Upper lobe of left lung (tissue), 6 donors: Measurements from ENCODE around the gene FARP1. TPM values are rescaled to one million over a fixed set of nuclear protein-coding genes. Genes with fewer than 3 reads are reported as not detected.
A peak's percentile ranks its signal among the peaks of the same experiment; 100 is the strongest.

ENCODE experiments used
- ATAC-seq, 2 donors: fragments of 200-7000 bp; cut with Tn5 transposase; one replicate each; pipeline ENCODE4 v1.9.1; 2022; ENCODE audit warnings: mild to moderate bottlenecking in 2 of 2, moderate library complexity in 2 of 2; ENCODE audit not compliant: low FRiP score in 2 of 2
- DNase-seq, 2 donors: peaks; one replicate each; pipeline ENCODE4 v3.0.0-alpha.2; 2019 to 2020
- H3K27ac ChIP-seq, 4 donors: fragments of 200-600 bp; sonication (generic); one replicate each; pipeline ENCODE4 v1.5.1; 2016 to 2019
- H3K27me3 ChIP-seq, 4 donors: fragments of 200-600 bp; sonication (generic); one replicate each; pipeline ENCODE4 v1.5.1; 2017 to 2019
- H3K36me3 ChIP-seq, 4 donors: fragments of 200-600 bp; sonication (generic); one replicate each; pipeline ENCODE4 v1.5.1; 2016 to 2019
- H3K4me1 ChIP-seq, 4 donors: fragments of 200-600 bp; sonication (generic); one replicate each; pipeline ENCODE4 v1.5.1; 2018 to 2019
- H3K4me3 ChIP-seq, 4 donors: fragments of 200-600 bp; sonication (generic); one replicate each; pipeline ENCODE4 v1.5.1; 2017 to 2019; ENCODE audit warnings: mild to moderate bottlenecking in 2 of 4, moderate library complexity in 1 of 4
- H3K9me3 ChIP-seq, 4 donors: fragments of 200-600 bp; sonication (generic); one replicate each; pipeline ENCODE4 v1.5.1; 2018 to 2019
- CTCF ChIP-seq, 6 experiments: fragments of 450-650 bp in 4 of 6; fragments of 200-600 bp in 2 of 6; sonication (generic) in 2 of 6; IDR thresholded peaks; one replicate each; pipeline ENCODE4 v1.5.1; 2016 to 2019; ENCODE audit warnings: antibody characterized with exemption in 6 of 6
- EP300 ChIP-seq, 4 donors: sonication (generic); formaldehyde crosslinking; IDR thresholded peaks; one replicate each; pipeline ENCODE4 v1.5.1; 2017; ENCODE audit warnings: antibody characterized with exemption in 4 of 4, control low read depth in 2 of 4
- POLR2A ChIP-seq, 4 donors: fragments of 450-650 bp; IDR thresholded peaks; one replicate each; pipeline ENCODE4 v1.5.1; 2016 to 2017; ENCODE audit warnings: antibody characterized with exemption in 4 of 4, mild to moderate bottlenecking in 2 of 4
- POLR2AphosphoS5 ChIP-seq, 2 donors: sonication (generic); formaldehyde crosslinking; IDR thresholded peaks; one replicate each; pipeline ENCODE4 v1.5.1; 2017; ENCODE audit warnings: antibody characterized with exemption in 2 of 2
- WGBS, 2 donors: methylation state at CpG; one replicate each; pipeline ENCODE4 v1.1.5; 2017 to 2018; 5-methylcytosine and 5-hydroxymethylcytosine counted together
- total RNA-seq, 6 donors: library from RNA; depleted of rRNA in 4 of 6; stranded (reverse); fragments of >200 nt in 4 of 6; gene quantifications; one replicate each; pipeline versions ENCODE4 v1.1.0 to v1.2.1, GENCODE V29; 2016 to 2021
- donor health status: DM: no; HTN: no; CAD: no; lungs with moderate emphysema.
- donor health status: DM: no; HTN: yes; CAD: no; lungs with severe emphysema.

Gene FARP1
- total RNA-seq, 6 donors from 2014 or later, result 65.7 to 111 (median 91.8) TPM

- Histone ChIP-seq H3K27ac (peak overlapping the region; percentile 8 to 92 (median 81)), H3K4me3 (peak overlapping the region in 3 of 4 donors; percentile 75 to 94 (median 88)), H3K9me3 (no peaks in the 10 kb centered on the region), H3K4me1 (peaks cover 11 to 35% (median 27%) of the 10 kb centered on the region in 4 donors), H3K27me3 (peaks cover 0 to 15% (median 0%) of the 10 kb centered on the region in 4 donors), H3K36me3 (no peaks in the 10 kb centered on the region)
- TF ChIP-seq POLR2AphosphoS5 (IDR thresholded peaks at IDR 0.05), result no peak
- TF ChIP-seq POLR2A (IDR thresholded peaks at IDR 0.05), result no peak
- no peak for TF ChIP-seq EP300 (IDR thresholded peaks at IDR 0.05)
- TF ChIP-seq CTCF (IDR thresholded peaks at IDR 0.05), result no peak
- DNase-seq (peak in 1 of 2 donors; percentile 45), ATAC-seq (peak; percentile 8 to 38)
- 44 to 54% methylated on average over 21 to 23 of the region's 27 CpGs for WGBS, 2 donors
These were observed 1.1 kb upstream of the FARP1 start for GRCh38 chr13:98141509-98142379.

GRCh38 chr13:98143157-98143553 is 261 bp downstream of the FARP1 start:
- DNase-seq (peak in 1 of 2 donors; percentile 92), ATAC-seq (peak in 1 of 2 donors; percentile 18)
- Histone ChIP-seq H3K4me3 (peak overlapping the region; percentile 46 to 94 (median 82)), H3K27me3 (peaks cover 0 to 15% (median 0%) of the 10 kb centered on the region in 4 donors), H3K4me1 (peaks cover 11 to 35% (median 27%) of the 10 kb centered on the region in 4 donors), H3K9me3 (no peaks in the 10 kb centered on the region), H3K27ac (peak overlapping the region; percentile 80 to 92 (median 82)), H3K36me3 (no peaks in the 10 kb centered on the region)
- TF ChIP-seq POLR2AphosphoS5 (IDR thresholded peaks at IDR 0.05) (no peak), EP300 (IDR thresholded peaks at IDR 0.05) (no peak), CTCF (IDR thresholded peaks at IDR 0.05) (no peak), POLR2A (IDR thresholded peaks at IDR 0.05) (no peak)
- WGBS, 2 donors, result 0% methylated on average over 2 of the region's 66 CpGs; no CpG with 5 or more reads in 1 of the 2 donors

- Histone ChIP-seq H3K9me3 (no peaks in the 10 kb centered on the region), H3K4me3 (peak overlapping the region; percentile 46 to 94 (median 82)), H3K4me1 (peaks cover 11 to 35% (median 27%) of the 10 kb centered on the region in 4 donors), H3K27ac (peak overlapping the region; percentile 80 to 92 (median 82)), H3K27me3 (peaks cover 0 to 15% (median 0%) of the 10 kb centered on the region in 4 donors), H3K36me3 (no peaks in the 10 kb centered on the region)
- TF ChIP-seq POLR2AphosphoS5 (IDR thresholded peaks at IDR 0.05), result no peak
- TF ChIP-seq CTCF (IDR thresholded peaks at IDR 0.05), result no peak
- no peak for TF ChIP-seq EP300 (IDR thresholded peaks at IDR 0.05)
- no peak for TF ChIP-seq POLR2A (IDR thresholded peaks at IDR 0.05)
- ATAC-seq (peak in 1 of 2 donors; percentile 27), DNase-seq (peak in 1 of 2 donors; percentile 88)
- WGBS, 2 donors, result 0 to 1% methylated on average over 39 to 40 of the region's 60 CpGs
These were observed 720 bp downstream of the FARP1 start for GRCh38 chr13:98143601-98144026.

- DNase-seq, result peak in 1 of 2 donors; percentile 21
These were observed 1.3 kb downstream of the FARP1 start for GRCh38 chr13:98144027-98144741.

More at GRCh38 chr13:98144027-98144741, 1.3 kb downstream of the FARP1 start:
- peaks cover 11 to 35% (median 27%) of the 10 kb centered on the region in 4 donors for H3K4me1 ChIP-seq
- no peaks in the 10 kb centered on the region for H3K36me3 ChIP-seq
- no peaks in the 10 kb centered on the region for H3K9me3 ChIP-seq
- peaks cover 0 to 15% (median 0%) of the 10 kb centered on the region in 4 donors for H3K27me3 ChIP-seq
- 8 to 9% methylated on average over 17 to 21 of the region's 21 CpGs for WGBS, 2 donors
- H3K4me3 ChIP-seq, result peak overlapping the region; percentile 46 to 94 (median 82)
- ATAC-seq, result peak in 1 of 2 donors; percentile 25
- TF ChIP-seq CTCF (IDR thresholded peaks at IDR 0.05) (no peak), POLR2A (IDR thresholded peaks at IDR 0.05) (no peak), EP300 (IDR thresholded peaks at IDR 0.05) (no peak), POLR2AphosphoS5 (IDR thresholded peaks at IDR 0.05) (no peak)
- H3K27ac ChIP-seq, result peak overlapping the region; percentile 80 to 92 (median 82)
